ENCODE measurements around the gene HAGHL.

GRCh38 chr16:716768-717325 is 10.1 kb upstream of the HAGHL start:
- TF ChIP-seq CTCF (IDR thresholded peaks at IDR 0.05) (no peak), ZFX (IDR thresholded peaks at IDR 0.05; ENCODE audit: borderline replicate concordance) (no peak)

Measured in 22Rv1 (cell line).